Glutamatergic neuron (in vitro differentiated cells): ENCODE results near the gene CLEC7A. TPM values are rescaled to one million over a fixed set of nuclear protein-coding genes. Genes with fewer than 3 reads are reported as not detected.

Source experiments
- DNase-seq: peaks from one replicate; pipeline ENCODE4 v3.0.0; 2022
- H3K27ac Mint-ChIP-seq: one replicate; pipeline ENCODE4 v1.8.0; 2020; ENCODE audit warnings: mild to moderate bottlenecking, mixed read lengths, inconsistent platforms; ENCODE audit not compliant: unreplicated experiment
- H3K27me3 Mint-ChIP-seq: one replicate; pipeline ENCODE4 v1.8.0; 2020; ENCODE audit warnings: mild to moderate bottlenecking, moderate library complexity, mixed read lengths, inconsistent platforms; ENCODE audit not compliant: unreplicated experiment
- H3K36me3 Mint-ChIP-seq: one replicate; pipeline ENCODE4 v1.8.0; 2020; ENCODE audit warnings: mild to moderate bottlenecking, mixed read lengths, inconsistent platforms; ENCODE audit not compliant: unreplicated experiment
- H3K4me1 Mint-ChIP-seq: one replicate; pipeline ENCODE4 v1.8.0; 2020; ENCODE audit warnings: mild to moderate bottlenecking, low read depth, mixed read lengths, inconsistent platforms; ENCODE audit not compliant: unreplicated experiment
- H3K4me3 Mint-ChIP-seq: one replicate; pipeline ENCODE4 v1.8.0; 2020; ENCODE audit warnings: mild to moderate bottlenecking, mixed read lengths, inconsistent platforms; ENCODE audit not compliant: unreplicated experiment
- H3K9me3 Mint-ChIP-seq: one replicate; pipeline ENCODE4 v1.8.0; 2020; ENCODE audit warnings: mild to moderate bottlenecking, moderate library complexity, mixed read lengths, inconsistent platforms; ENCODE audit not compliant: unreplicated experiment
- total RNA-seq: library from RNA; stranded (reverse); fragmentation: NEBNext Ultra II Directional; extraction: Animal tissue kit (Norgen Biotek cat#: 25700); gene quantifications from one replicate; pipeline ENCODE4 v1.2.1, GENCODE V29; 2021; ENCODE audit not compliant: unreplicated experiment
- TF ChIP-seq, protein P1 (sequence below): fragments of 200-600 bp; sonication (generic); IDR thresholded peaks from one replicate; pipeline ENCODE4 v1.5.0; 2021; ENCODE audit not compliant: partially characterized antibody, unreplicated experiment

CLEC7A gene
- total RNA-seq, 1 donor from 2014 or later, result not detected

DNA sequence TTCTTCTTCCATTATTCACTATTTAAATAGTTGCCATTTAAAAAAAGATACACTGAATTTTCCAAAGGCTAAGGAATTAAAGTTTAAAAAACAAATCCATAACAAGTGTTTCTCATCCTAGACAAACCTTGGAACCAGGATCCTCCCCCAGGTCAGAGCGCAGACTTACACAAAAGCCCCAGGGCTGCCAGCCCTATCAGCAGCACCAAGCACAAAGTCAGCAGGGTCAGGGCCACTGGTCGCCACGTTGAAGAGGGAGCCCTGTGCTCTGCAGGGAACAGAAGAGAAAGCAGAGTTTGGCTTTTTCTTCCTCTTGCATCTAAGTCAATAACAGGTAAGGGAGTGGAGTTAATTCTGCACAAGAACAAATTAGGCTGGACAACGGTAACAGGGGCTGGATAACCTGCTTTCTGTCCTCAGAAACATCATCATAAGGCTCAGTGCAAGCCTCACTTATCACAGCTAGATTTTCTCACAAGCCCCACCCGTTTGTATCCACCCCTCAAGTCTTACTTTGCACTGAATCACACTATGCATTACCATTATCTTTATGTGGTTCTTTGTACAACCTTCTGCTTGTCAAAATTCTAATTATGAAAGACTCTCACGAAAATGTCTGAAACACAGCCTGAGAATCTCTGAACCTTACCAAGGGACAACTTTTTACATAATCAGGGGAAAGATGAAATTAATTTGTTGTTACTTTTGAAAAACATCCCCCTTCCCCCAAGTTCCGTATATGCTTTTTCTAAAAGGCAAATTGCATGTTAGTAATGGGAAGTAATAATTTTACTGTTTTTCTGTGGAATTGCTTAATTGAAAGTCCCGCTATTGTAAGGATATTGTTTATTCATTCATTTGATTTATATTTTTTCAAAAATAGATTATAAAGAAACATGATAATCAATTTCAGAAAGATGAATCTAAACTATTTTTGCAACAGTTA lies 40.8 kb downstream of the CLEC7A start:
- no peaks in the 10 kb centered on the region for H3K9me3 Mint-ChIP-seq
- no peak overlapping the region for H3K4me3 Mint-ChIP-seq
- no peak for DNase-seq
- H3K36me3 Mint-ChIP-seq, result peaks cover 7% of the 10 kb centered on the region
- H3K27ac Mint-ChIP-seq, result no peak overlapping the region
- TF ChIP-seq, protein P1, sequence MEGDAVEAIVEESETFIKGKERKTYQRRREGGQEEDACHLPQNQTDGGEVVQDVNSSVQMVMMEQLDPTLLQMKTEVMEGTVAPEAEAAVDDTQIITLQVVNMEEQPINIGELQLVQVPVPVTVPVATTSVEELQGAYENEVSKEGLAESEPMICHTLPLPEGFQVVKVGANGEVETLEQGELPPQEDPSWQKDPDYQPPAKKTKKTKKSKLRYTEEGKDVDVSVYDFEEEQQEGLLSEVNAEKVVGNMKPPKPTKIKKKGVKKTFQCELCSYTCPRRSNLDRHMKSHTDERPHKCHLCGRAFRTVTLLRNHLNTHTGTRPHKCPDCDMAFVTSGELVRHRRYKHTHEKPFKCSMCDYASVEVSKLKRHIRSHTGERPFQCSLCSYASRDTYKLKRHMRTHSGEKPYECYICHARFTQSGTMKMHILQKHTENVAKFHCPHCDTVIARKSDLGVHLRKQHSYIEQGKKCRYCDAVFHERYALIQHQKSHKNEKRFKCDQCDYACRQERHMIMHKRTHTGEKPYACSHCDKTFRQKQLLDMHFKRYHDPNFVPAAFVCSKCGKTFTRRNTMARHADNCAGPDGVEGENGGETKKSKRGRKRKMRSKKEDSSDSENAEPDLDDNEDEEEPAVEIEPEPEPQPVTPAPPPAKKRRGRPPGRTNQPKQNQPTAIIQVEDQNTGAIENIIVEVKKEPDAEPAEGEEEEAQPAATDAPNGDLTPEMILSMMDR, result no peak
- no peaks in the 10 kb centered on the region for H3K27me3 Mint-ChIP-seq
- no peaks in the 10 kb centered on the region for H3K4me1 Mint-ChIP-seq

DNA sequence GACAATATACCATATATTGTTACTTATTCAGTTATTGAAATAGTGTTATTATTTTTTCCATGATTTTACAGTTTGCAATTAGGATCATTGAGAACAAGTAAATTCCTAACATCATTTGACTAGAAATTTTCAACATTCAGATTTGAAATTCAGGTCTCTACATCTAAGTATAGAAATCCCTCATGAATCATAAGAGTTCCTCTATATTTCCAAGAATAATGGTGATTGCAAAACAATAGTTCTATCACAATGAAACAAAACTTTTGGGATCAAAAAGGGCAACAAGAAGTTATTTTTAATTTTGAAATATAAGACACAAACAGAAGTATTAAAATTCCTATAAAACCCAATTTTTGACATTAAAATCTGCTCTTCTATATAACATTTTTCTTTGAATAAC lies 42.0 kb downstream of the CLEC7A start:
- Mint-ChIP-seq H3K36me3 (peaks cover 16% of the 10 kb centered on the region), H3K4me1 (no peaks in the 10 kb centered on the region), H3K27ac (no peak overlapping the region), H3K4me3 (no peak overlapping the region), H3K9me3 (peaks cover 2% of the 10 kb centered on the region), H3K27me3 (peaks cover 1% of the 10 kb centered on the region)
- no peak for DNase-seq
- TF ChIP-seq, protein P1, result no peak

DNA sequence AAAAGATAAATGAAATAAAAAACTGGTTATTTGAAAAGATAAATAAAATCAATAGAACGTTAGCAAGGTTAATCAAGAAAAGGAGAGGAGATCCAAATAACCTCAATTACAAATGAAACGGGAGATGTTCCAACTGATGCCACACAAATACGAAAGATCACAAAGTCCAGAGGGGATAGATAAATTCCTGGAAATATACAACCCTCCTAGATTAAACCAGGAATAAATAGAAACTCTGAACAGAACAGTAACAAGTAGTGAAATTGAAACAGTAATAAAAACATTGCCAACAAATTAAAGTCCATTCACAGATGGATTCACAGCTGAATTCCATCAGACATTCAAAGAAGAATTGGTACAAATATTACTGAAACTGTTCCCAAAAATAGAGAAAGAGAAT lies 43.6 kb downstream of the CLEC7A start:
- Mint-ChIP-seq H3K9me3 (peaks cover 5% of the 10 kb centered on the region), H3K4me1 (no peaks in the 10 kb centered on the region), H3K27me3 (peaks cover 1% of the 10 kb centered on the region), H3K36me3 (peaks cover 18% of the 10 kb centered on the region), H3K4me3 (no peak overlapping the region), H3K27ac (no peak overlapping the region)
- DNase-seq, result no peak
- TF ChIP-seq, protein P1, result no peak

DNA sequence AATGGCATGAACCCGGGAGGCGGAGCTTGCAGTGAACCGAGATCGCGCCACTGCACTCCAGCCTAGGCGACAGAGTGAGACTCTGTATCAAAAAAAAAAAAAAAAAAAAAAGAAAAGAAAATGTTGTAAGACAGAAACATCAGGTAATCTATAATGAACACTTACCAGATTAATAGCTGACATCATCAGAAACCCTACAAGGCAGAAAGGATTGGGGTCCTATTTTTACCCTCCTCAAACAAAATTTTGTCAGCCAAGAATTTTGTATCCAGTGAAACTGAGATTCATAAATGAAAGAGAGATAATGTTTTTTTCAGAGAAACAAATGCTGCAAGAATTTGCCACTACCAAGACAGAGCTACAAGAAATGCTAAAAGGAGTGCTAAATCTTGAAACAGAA lies 45.3 kb downstream of the CLEC7A start:
- peaks cover 18% of the 10 kb centered on the region for H3K36me3 Mint-ChIP-seq
- peaks cover 5% of the 10 kb centered on the region for H3K9me3 Mint-ChIP-seq
- no peak overlapping the region for H3K27ac Mint-ChIP-seq
- peaks cover 1% of the 10 kb centered on the region for H3K27me3 Mint-ChIP-seq
- TF ChIP-seq, protein P1, result no peak
- DNase-seq, result no peak
- H3K4me1 Mint-ChIP-seq, result no peaks in the 10 kb centered on the region
- no peak overlapping the region for H3K4me3 Mint-ChIP-seq
